Stimulated activated CD8-positive, alpha-beta memory T cell treated with anti-CD3 and anti-CD28 coated beads, Interleukin-7, amount 100 ng/mL, for 1 hour (primary cell): Measurements from ENCODE around the gene NELFA.
"Not testable (repeated sequence)": the region's sequence is repeated elsewhere in the genome, so short reads cannot be mapped to it uniquely, and the experiment has no call there.

Source experiments
- DNase-seq, 2 donors: peaks; one replicate each; pipeline ENCODE4 v3.0.0-alpha.2; 2020; ENCODE audit warnings: low read depth in 2 of 2

The NELFA gene

GRCh38 chr4:2040391-2041238 lies 31.8 kb upstream of the NELFA start:
- DNase-seq: no peak

GRCh38 chr4:2036866-2037265 lies 28.1 kb upstream of the NELFA start:
- no peak for DNase-seq

DNA sequence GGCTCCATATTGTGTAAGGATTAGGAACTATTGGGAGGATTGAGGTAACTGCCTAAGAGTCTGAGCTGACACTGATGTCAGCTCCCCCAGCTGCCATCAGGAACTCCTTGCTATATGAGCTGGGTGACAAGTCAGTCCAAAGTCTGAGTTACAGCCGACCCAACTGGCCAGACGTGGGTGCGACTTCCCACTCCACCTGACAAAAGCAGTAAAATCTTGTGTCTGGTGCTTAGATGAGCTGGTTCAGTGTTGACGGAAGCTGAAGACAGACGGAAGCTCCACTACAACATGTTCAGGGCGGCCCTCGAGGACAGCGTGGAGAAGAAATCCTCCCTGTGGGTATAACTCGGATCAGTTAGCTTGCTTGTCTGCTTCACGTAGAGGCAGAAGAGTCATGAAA lies 27.6 kb upstream of the NELFA start:
- no peak for DNase-seq

- DNase-seq: not testable (repeated sequence)
Observed at GRCh38 chr4:2031161-2031560, 22.4 kb upstream of the NELFA start.

GRCh38 chr4:2027120-2027519 lies 18.3 kb upstream of the NELFA start:
- not testable (repeated sequence) for DNase-seq

- no peak for DNase-seq
Observed at GRCh38 chr4:2025817-2026216, 17.0 kb upstream of the NELFA start.

GRCh38 chr4:2024683-2025082 lies 15.9 kb upstream of the NELFA start:
- no peak for DNase-seq

- DNase-seq: not testable (repeated sequence)
Observed at GRCh38 chr4:2021358-2022018, 12.7 kb upstream of the NELFA start.

GRCh38 chr4:2015008-2015407 lies 6.2 kb upstream of the NELFA start:
- DNase-seq: no peak

DNA sequence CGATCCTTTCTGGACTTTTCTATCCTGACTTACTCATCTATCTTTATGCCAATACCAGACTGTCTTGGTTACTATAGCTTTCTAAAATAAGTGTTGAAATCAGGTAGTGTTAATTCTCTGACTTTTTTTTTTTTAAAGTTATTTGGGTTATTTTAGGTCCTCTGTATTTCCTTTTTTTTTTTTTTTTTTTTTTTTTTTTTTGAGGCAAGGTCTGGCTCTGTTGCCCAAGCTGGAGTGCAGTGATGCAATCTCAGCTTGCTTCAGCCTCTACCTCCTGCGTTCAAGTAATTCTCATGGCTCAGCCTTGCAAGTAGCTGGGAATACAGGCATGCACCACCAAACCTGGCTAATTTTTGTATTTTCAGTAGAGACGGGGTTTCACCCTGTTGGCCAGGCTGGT lies 2.8 kb upstream of the NELFA start:
- DNase-seq: no peak

- DNase-seq: peak in 1 of 2 donors; percentile 28
Observed at GRCh38 chr4:2009651-2010233, 968 bp upstream of the NELFA start.

GRCh38 chr4:2008671-2008920 lies 178 bp downstream of the NELFA start:
- DNase-seq: no peak

DNA sequence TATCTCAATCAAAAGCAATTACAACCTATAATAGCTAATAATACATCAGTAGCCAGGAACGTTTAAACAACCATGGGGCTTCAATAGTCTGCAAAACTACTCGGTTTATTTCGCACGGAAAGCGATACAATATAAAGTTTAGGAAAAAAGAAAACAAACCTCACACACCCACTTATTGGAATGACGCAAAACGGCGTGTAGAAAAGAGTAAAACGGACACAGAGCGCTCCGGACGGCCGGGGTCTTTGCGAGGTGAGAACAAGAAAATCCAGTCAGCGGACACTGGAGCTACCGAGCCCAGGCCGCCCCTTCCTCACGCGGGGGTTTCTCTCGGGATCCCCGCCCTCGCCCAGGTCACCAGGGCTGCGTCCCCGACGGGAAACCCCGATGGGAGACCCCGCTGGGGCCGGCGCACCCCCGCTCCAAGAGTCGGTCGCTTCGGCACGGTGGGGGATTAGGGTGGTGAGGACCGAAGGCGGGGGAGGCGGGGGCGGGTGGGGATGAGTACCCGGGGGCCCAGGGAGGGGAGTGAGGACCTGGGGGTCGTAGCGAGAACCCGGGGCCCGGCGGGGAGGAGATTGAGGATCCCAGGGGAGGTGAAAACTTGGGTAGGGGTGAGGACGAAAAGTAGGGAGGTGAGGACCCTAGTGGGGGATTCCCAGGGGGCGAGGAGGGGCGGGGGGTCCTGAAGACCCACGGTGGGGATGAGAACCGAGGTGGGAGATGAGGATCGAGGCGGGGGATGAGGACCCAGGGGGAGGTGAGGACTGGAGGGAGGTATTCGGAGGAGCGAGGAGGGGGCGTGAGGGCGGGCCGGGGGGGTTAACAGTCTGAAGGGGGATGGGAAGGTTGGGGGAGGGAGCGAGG lies 737 bp downstream of the NELFA start:
- DNase-seq: no peak

- no peak for DNase-seq
Observed at GRCh38 chr4:2006956-2007653, 1.7 kb downstream of the NELFA start.

DNA sequence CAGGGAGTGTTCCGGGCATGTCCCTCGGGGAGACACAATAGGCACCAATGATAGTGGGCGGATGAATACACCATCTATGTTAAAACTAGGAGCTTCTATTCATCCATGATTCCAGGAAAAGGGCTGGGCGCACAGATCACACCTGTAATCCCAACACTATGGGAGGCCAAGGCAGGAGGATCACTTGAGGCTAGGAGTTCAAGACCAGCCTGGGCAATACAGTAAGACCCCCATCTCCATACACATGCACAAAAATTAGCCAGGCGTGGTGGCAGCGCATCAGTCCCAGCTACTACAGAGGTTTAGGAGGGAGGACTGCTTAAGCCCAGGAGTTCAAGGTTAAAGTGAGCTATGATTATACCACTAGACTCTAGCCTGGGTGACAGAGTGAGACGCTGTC lies 2.4 kb downstream of the NELFA start:
- DNase-seq: no peak

GRCh38 chr4:2003361-2003760 lies 5.4 kb downstream of the NELFA start:
- not testable (repeated sequence) for DNase-seq

GRCh38 chr4:1999308-1999707 lies 9.5 kb downstream of the NELFA start:
- DNase-seq: not testable (repeated sequence)

DNA sequence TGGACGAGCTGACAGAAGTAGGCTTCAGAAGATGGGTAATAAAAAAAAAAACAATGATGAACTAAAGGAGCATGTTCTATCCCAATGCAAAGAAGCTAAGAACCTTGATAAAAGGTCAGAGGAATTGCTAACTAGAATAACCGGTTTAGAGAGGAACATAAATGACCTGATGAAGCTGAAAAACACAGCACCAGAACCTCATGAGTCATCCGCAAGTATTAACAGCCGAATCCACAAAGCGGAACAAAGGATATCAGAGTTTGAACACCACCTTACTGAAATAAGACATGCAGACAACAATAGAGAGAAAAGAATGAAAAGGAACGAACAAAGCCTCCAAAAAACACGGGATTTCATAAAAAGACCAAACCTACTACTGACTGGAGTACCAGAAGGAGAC lies 10.5 kb downstream of the NELFA start:
- no peak for DNase-seq

GRCh38 chr4:1997712-1998111 lies 11.1 kb downstream of the NELFA start:
- DNase-seq: no peak

DNA sequence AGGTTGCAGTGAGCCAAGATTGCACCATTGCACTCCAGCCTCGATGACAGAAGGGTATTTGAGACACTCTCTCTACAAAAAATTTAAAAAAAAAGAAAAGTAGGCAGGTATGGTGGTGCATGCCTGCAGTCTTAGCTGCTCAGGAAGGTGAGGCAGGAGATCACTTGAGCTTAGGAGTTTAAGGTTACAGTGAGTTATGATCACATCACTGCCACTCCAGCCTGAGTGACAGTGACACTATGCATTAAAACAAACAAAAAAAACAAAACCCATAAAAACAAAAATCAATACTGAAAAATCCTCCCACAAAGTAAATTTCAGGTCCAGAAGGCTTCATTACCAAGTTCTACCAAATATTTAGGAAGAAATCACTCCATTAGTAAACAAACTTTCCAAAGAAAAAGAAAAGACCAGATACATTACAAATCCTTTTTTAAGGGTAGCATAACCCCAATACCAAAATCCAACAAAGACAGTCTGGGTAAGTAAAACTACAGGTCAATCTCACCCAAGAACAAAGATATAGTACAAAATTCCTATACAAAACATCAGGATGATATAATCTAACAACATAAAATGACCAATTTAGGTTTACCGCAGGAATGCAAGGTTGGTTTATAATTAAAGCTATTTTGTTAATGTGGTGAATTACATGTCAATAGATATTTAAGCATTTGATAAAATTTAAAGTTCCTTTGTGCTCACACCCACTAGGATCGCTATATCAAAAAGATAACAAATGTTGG lies 11.7 kb downstream of the NELFA start:
- no peak for DNase-seq

GRCh38 chr4:1994938-1995337 lies 13.8 kb downstream of the NELFA start:
- DNase-seq: no peak
